GM10266 (cell line): ENCODE results near the gene RRM2.

Experiments used
- DNase-seq: peaks from one replicate; pipeline ENCODE4 v3.0.0; 2012; ENCODE audit errors: extremely low spot score
- CTCF ChIP-seq: IDR thresholded peaks from 2 replicates; pipeline ENCODE4 v1.5.1; 2012; ENCODE audit warnings: mild to moderate bottlenecking, low read depth; ENCODE audit not compliant: control insufficient read depth, insufficient read depth; ENCODE audit errors: missing control alignments

Gene RRM2

GRCh38 chr2:10078704-10079265 lies 43.8 kb upstream of the RRM2 start:
- DNase-seq = no peak
- no peak for TF ChIP-seq CTCF

GRCh38 chr2:10079266-10079869 lies 43.2 kb upstream of the RRM2 start:
- no peak for TF ChIP-seq CTCF
- no peak for DNase-seq

GRCh38 chr2:10079870-10080535 lies 42.5 kb upstream of the RRM2 start, which contains the start of gene CYS1:
TSS of gene CYS1 (minus strand) at chr2:10080411. CDS start at chr2:10080223, 188 bp downstream.
- TF ChIP-seq CTCF = peak; percentile 70

GRCh38 chr2:10080536-10081304 lies 41.8 kb upstream of the RRM2 start:
- peak; percentile 81 for DNase-seq

More at GRCh38 chr2:10079870-10080535, 42.5 kb upstream of the RRM2 start, which contains the start of gene CYS1:
- DNase-seq = peak; percentile 82

GRCh38 chr2:10083046-10083445 lies 39.5 kb upstream of the RRM2 start:
- DNase-seq = no peak
- no peak for TF ChIP-seq CTCF

More at GRCh38 chr2:10080536-10081304, 41.8 kb upstream of the RRM2 start:
- TF ChIP-seq CTCF = no peak

- no peak for DNase-seq
- TF ChIP-seq CTCF = no peak
These were observed 38.8 kb upstream of the RRM2 start for GRCh38 chr2:10083692-10084211.
